Mesenchymal stem cell (in vitro differentiated cells and primary cell): ENCODE results near the gene DHRS11.

Experiments used
- DNase-seq: peaks from one replicate; pipeline ENCODE4 v3.0.0-alpha.2; 2013
- H2AFZ ChIP-seq: one replicate; pipeline ENCODE4 v1.6.1; 2013; ENCODE audit warnings: low read depth, mild to moderate bottlenecking, control low read depth, inconsistent platforms, low read length, moderate library complexity
- H2AK5ac ChIP-seq: 2 replicates; pipeline ENCODE4 v1.6.1; 2013; ENCODE audit warnings: low read length, moderate library complexity, mild to moderate bottlenecking, inconsistent platforms; ENCODE audit not compliant: severe bottlenecking
- H2BK120ac ChIP-seq: one replicate; pipeline ENCODE4 v1.6.1; 2013; ENCODE audit warnings: low read depth, mild to moderate bottlenecking, inconsistent platforms, low read length, moderate library complexity
- H2BK12ac ChIP-seq, 2 experiments: one replicate each; pipeline ENCODE4 v1.6.1; 2013; ENCODE audit warnings: inconsistent platforms in 2 of 2, low read length in 2 of 2, mild to moderate bottlenecking in 2 of 2, moderate library complexity in 2 of 2, control low read depth in 1 of 2
- H2BK15ac ChIP-seq: one replicate; pipeline ENCODE4 v1.6.1; 2013; ENCODE audit warnings: mild to moderate bottlenecking, low read depth, inconsistent platforms; ENCODE audit not compliant: poor library complexity, severe bottlenecking
- H2BK5ac ChIP-seq: 2 replicates; pipeline ENCODE4 v1.6.1; 2013; ENCODE audit warnings: low read depth, mild to moderate bottlenecking, low read length, control low read depth, inconsistent platforms; ENCODE audit not compliant: poor library complexity, severe bottlenecking
- H3K14ac ChIP-seq, 2 experiments: one replicate each; pipeline ENCODE4 v1.6.1; 2013; ENCODE audit warnings: inconsistent platforms in 2 of 2, low read length in 2 of 2, control low read depth in 1 of 2, mild to moderate bottlenecking in 1 of 2, moderate library complexity in 1 of 2
- H3K18ac ChIP-seq, 2 experiments: one replicate each; pipeline ENCODE4 v1.6.1; 2013; ENCODE audit warnings: inconsistent platforms in 2 of 2, low read length in 2 of 2, control low read depth in 1 of 2, low read depth in 1 of 2, mild to moderate bottlenecking in 1 of 2
- H3K23ac ChIP-seq, 2 experiments: one replicate each; pipeline ENCODE4 v1.6.1; 2013; ENCODE audit warnings: inconsistent platforms in 2 of 2, low read length in 2 of 2, mild to moderate bottlenecking in 2 of 2, moderate library complexity in 2 of 2, control low read depth in 1 of 2
- H3K27ac ChIP-seq: 2 replicates; pipeline ENCODE4 v1.5.1; 2013; ENCODE audit warnings: mild to moderate bottlenecking, moderate library complexity, low read length, control low read depth, inconsistent platforms; ENCODE audit not compliant: poor library complexity, severe bottlenecking
- H3K27me3 ChIP-seq, 2 experiments: 2 replicates each; pipeline versions ENCODE4 v1.6.1 to v1.7.0; 2013; ENCODE audit warnings: low read length in 2 of 2, mild to moderate bottlenecking in 2 of 2, moderate library complexity in 2 of 2, control low read depth in 1 of 2, inconsistent platforms in 1 of 2; ENCODE audit not compliant: control insufficient read depth in 1 of 2, insufficient read depth in 1 of 2
- H3K36me3 ChIP-seq, 2 experiments: 2 replicates each; pipeline versions ENCODE4 v1.6.1 to v1.7.0; 2013; ENCODE audit warnings: low read length in 2 of 2, control low read depth in 1 of 2, inconsistent platforms in 1 of 2, low read depth in 1 of 2, mild to moderate bottlenecking in 1 of 2; ENCODE audit not compliant: insufficient read depth in 2 of 2, control insufficient read depth in 1 of 2
- H3K4ac ChIP-seq, 2 experiments: one replicate each; pipeline ENCODE4 v1.6.1; 2013; ENCODE audit warnings: inconsistent platforms in 2 of 2, low read length in 2 of 2, mild to moderate bottlenecking in 2 of 2, moderate library complexity in 2 of 2, control low read depth in 1 of 2, low read depth in 1 of 2
- H3K4me1 ChIP-seq: 2 replicates; pipeline ENCODE4 v1.6.1; 2013; ENCODE audit warnings: low read depth, low read length, control low read depth; ENCODE audit not compliant: control insufficient read depth, insufficient read depth
- H3K4me2 ChIP-seq: 2 replicates; pipeline ENCODE4 v1.6.1; 2013; ENCODE audit warnings: low read length, mild to moderate bottlenecking, inconsistent platforms; ENCODE audit not compliant: poor library complexity, severe bottlenecking
- H3K4me3 ChIP-seq, 2 experiments: 2 replicates each; pipeline versions ENCODE4 v1.5.1 to v1.7.0; 2013; ENCODE audit warnings: low read length in 2 of 2, mild to moderate bottlenecking in 2 of 2, control low read depth in 1 of 2, low read depth in 1 of 2; ENCODE audit not compliant: insufficient read depth in 1 of 2
- H3K79me1 ChIP-seq: replicated peaks from 2 replicates; pipeline ENCODE4 v1.6.1; 2013; ENCODE audit warnings: mild to moderate bottlenecking, control low read depth, low read length, inconsistent platforms; ENCODE audit not compliant: poor library complexity, severe bottlenecking
- H3K9ac ChIP-seq: 2 replicates; pipeline ENCODE4 v1.7.0; 2013; ENCODE audit warnings: mild to moderate bottlenecking, low read length, moderate library complexity
- H3K9me3 ChIP-seq: 2 replicates; pipeline ENCODE4 v1.7.0; 2013; ENCODE audit warnings: mild to moderate bottlenecking, low read length; ENCODE audit not compliant: control insufficient read depth
- H4K8ac ChIP-seq: one replicate; pipeline ENCODE4 v1.6.1; 2013; ENCODE audit warnings: inconsistent platforms, mild to moderate bottlenecking, low read length, moderate library complexity
- H4K91ac ChIP-seq: one replicate; pipeline ENCODE4 v1.6.1; 2013; ENCODE audit warnings: mild to moderate bottlenecking, low read length, inconsistent platforms
- WGBS: methylation state at CpG from one replicate; pipeline ENCODE4 v1.1.7; 2013; ENCODE audit warnings: mixed read lengths; 5-methylcytosine and 5-hydroxymethylcytosine counted together

The DHRS11 gene

GRCh38 chr17:36597866-36598777 is 6.4 kb downstream of the DHRS11 start:
- Histone ChIP-seq H3K4me2 (no peak overlapping the region), H2BK15ac (no peak overlapping the region), H4K8ac (no peak overlapping the region), H3K4ac (no peak overlapping the region), H2BK12ac (no peak overlapping the region), H3K27ac (no peak overlapping the region), H3K14ac (no peak overlapping the region), H3K27me3 (no peaks in the 10 kb centered on the region), H3K4me1 (peaks cover 18% of the 10 kb centered on the region), H2BK5ac (no peak overlapping the region), H3K18ac (no peak overlapping the region), H2AK5ac (no peak overlapping the region), H3K79me1 (peaks cover 28% of the 10 kb centered on the region), H2BK120ac (no peak overlapping the region), H4K91ac (no peak overlapping the region), H3K36me3 (peaks cover 7 to 29% of the 10 kb centered on the region in 2 experiments), H3K4me3 (no peak overlapping the region), H3K9me3 (no peaks in the 10 kb centered on the region), H3K23ac (no peak overlapping the region), H3K9ac (no peak overlapping the region), H2AFZ (no peak overlapping the region)
- DNase-seq, result no peak
- 93% methylated on average over 11 of the region's 11 CpGs for WGBS

GRCh38 chr17:36598951-36599401 is 7.3 kb downstream of the DHRS11 start:
- Histone ChIP-seq H2BK5ac (no peak overlapping the region), H3K4me1 (peaks cover 14% of the 10 kb centered on the region), H2BK15ac (no peak overlapping the region), H3K9me3 (no peaks in the 10 kb centered on the region), H3K23ac (no peak overlapping the region), H4K8ac (no peak overlapping the region), H3K9ac (no peak overlapping the region), H2BK12ac (no peak overlapping the region), H3K27ac (no peak overlapping the region), H3K36me3 (peaks cover 7 to 26% of the 10 kb centered on the region in 2 experiments), H2BK120ac (no peak overlapping the region), H4K91ac (no peak overlapping the region), H3K18ac (no peak overlapping the region), H3K4me3 (no peak overlapping the region), H3K4ac (no peak overlapping the region), H2AK5ac (no peak overlapping the region), H3K4me2 (no peak overlapping the region), H3K14ac (no peak overlapping the region), H3K79me1 (peaks cover 24% of the 10 kb centered on the region), H2AFZ (no peak overlapping the region), H3K27me3 (no peaks in the 10 kb centered on the region)
- 94% methylated on average over 11 of the region's 13 CpGs for WGBS
- DNase-seq, result no peak

GRCh38 chr17:36599546-36600250 is 8.0 kb downstream of the DHRS11 start:
- Histone ChIP-seq H3K36me3 (peaks cover 7 to 27% of the 10 kb centered on the region in 2 experiments), H3K27ac (no peak overlapping the region), H2BK15ac (no peak overlapping the region), H4K8ac (no peak overlapping the region), H2BK120ac (no peak overlapping the region), H4K91ac (no peak overlapping the region), H3K9me3 (no peaks in the 10 kb centered on the region), H3K9ac (no peak overlapping the region), H3K79me1 (peaks cover 26% of the 10 kb centered on the region), H3K23ac (no peak overlapping the region), H3K14ac (no peak overlapping the region), H3K4me2 (no peak overlapping the region), H3K4me3 (no peak overlapping the region), H2AFZ (no peak overlapping the region), H3K4me1 (peaks cover 14% of the 10 kb centered on the region), H3K27me3 (no peaks in the 10 kb centered on the region), H3K18ac (no peak overlapping the region), H2AK5ac (no peak overlapping the region), H2BK12ac (no peak overlapping the region), H3K4ac (no peak overlapping the region), H2BK5ac (no peak overlapping the region)
- no peak for DNase-seq
- 92% methylated on average over 11 of the region's 11 CpGs for WGBS

GRCh38 chr17:36600465-36600864 is 8.8 kb downstream of the DHRS11 start:
- no peak overlapping the region for H3K4me2 ChIP-seq
- no peak overlapping the region for H4K91ac ChIP-seq
- peaks cover 7 to 22% of the 10 kb centered on the region in 2 experiments for H3K36me3 ChIP-seq
- peak overlapping the region; percentile 96 for H3K9ac ChIP-seq
- H3K27me3 ChIP-seq, result no peaks in the 10 kb centered on the region
- H3K4ac ChIP-seq, result peak overlapping the region in 1 of 2 experiments; percentile 20
- H2BK5ac ChIP-seq, result no peak overlapping the region
- peaks cover 22% of the 10 kb centered on the region for H3K79me1 ChIP-seq
- WGBS, result 88% methylated on average over 3 of the region's 3 CpGs
- no peak overlapping the region for H3K18ac ChIP-seq
- H2BK15ac ChIP-seq, result peak overlapping the region; percentile 52
- no peak overlapping the region for H3K23ac ChIP-seq
- no peak overlapping the region for H3K27ac ChIP-seq
- no peak overlapping the region for H2BK12ac ChIP-seq
- no peak overlapping the region for H2AFZ ChIP-seq
- peaks cover 14% of the 10 kb centered on the region for H3K4me1 ChIP-seq
- DNase-seq, result no peak
- peak overlapping the region; percentile 47 for H2AK5ac ChIP-seq
- no peak overlapping the region for H2BK120ac ChIP-seq
- H3K14ac ChIP-seq, result no peak overlapping the region
- H3K9me3 ChIP-seq, result no peaks in the 10 kb centered on the region
- peak overlapping the region; percentile 69 for H4K8ac ChIP-seq
- H3K4me3 ChIP-seq, result peak overlapping the region in 1 of 2 experiments; percentile 98
